DMS53 (cell line): ENCODE measurements around the gene LIME1.
"Not testable (repeated sequence)": the region's sequence is repeated elsewhere in the genome, so short reads cannot be mapped to it uniquely, and the experiment has no call there.

Source experiments
- DNase-seq: peaks from one replicate; lab custom pipeline; 2025; lab: John Stamatoyannopoulos, UW

LIME1 gene

DNA sequence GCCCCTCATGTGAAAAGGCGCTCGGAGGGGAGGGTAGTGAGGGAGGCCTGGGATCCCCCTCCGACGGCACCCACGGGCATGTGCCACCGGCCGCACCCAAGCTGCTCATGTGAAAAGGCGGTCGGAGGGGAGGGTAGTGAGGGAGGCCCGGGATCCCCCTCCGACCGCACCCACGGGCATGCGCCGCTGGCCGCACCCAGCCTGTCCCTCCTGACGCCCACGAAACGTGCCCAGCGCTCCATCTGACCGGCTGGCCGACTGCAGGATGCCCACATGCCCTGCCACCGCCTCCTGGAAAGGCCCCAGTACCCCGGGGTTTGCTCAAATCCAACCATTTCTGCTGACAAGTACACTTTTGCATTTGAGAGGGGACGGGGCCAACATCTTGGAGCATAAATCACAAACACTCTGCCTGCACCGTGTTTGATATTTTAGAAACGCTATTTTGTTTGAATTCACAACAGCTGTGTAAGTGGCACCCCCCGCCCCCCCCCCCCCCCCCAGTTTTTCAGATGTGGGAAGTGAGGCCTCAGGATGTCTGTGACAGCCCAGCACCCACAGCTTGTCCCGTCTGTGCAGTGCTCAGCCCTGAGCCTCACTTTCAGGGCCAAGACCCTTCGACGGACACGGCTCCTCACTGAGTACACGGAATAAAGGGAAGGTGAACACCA, 37.2 kb downstream of the LIME1 start:
- no peak for DNase-seq

DNA sequence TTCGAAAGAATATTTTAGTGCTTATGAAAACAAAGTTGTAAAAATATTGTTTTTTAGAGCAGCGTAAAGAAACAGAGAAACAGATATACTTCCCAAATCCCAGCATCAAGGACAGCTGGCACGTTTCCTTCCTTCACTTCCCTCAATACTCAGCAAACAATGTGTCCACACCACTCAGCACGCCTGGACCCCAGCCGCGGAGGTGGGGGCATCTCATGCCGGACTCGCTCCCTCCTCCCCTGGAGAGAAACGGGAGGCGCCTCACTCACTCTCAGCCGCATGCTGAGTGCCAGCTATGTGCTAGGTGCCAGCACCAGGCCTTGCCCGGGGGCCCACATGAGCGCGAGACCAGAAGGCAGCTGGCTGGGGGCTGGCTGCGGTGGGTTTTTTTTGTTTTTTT, 37.8 kb downstream of the LIME1 start:
- no peak for DNase-seq

DNA sequence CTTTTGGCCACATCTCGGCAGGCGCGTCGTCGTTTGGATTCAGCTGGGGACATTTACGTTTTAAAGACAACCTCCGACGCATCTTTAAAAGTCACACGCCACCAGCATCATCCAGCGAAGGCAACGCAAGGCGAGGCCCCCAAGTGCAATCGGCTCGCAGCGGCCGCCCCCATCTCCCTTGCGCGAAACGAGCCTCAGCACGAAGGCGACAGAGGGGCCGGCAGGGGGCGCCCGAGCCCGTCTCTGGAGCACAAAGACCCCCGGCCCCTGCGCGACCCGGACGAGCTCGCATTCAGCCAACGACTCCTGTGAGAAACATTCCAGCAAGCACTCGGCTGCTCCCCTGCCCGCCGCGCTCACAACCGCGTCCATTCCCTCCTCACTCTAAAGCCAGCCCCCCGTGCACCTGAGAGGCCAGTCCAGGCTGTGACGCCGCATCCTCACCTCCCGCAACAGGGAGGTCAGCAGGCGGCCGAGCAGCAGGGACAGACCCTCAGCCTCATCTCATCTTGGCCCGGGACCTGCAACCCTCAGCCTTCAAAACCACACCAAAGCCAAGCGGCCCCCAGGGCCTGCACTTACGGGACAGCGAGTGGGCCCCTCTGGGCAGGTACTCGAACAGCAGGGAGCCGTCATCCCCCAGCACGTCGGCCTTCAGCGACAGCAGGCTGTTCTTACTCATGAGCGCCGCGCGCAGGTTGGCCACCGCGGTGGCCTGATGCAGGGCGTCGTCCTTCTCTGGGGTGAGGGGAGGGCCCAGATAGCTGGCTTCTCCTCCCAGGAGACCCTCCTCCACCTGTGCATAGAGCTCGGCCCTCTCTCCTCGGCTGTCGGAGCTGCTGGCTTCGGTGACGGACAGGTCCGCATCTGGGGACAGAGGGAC, 38.9 kb downstream of the LIME1 start:
- no peak for DNase-seq

GRCh38 chr20:63776875-63777274, 40.4 kb downstream of the LIME1 start:
- DNase-seq, result not testable (repeated sequence)

GRCh38 chr20:63777614-63778013, 41.1 kb downstream of the LIME1 start:
- no peak for DNase-seq

GRCh38 chr20:63778034-63778752, 41.7 kb downstream of the LIME1 start:
- DNase-seq, result no peak

DNA sequence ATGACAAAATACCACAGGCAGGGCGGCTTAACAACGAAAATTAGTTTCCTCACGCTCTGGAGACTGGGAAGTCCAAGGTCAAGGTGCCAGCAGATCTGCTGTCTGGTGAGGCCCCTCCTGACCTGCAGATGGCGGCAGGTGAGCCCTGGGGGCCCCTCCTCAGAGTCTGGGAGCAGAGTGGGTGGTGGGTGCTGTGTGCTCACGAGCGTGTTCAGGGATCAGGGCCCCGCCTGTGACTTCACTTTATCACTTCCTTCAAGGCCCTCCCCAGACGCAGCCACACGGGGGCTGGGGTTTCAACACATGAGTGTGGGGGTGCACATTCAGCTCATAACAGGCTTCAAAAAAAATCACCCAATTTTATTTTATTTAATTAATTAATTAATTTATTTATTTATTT, 42.4 kb downstream of the LIME1 start:
- no peak for DNase-seq

DNA sequence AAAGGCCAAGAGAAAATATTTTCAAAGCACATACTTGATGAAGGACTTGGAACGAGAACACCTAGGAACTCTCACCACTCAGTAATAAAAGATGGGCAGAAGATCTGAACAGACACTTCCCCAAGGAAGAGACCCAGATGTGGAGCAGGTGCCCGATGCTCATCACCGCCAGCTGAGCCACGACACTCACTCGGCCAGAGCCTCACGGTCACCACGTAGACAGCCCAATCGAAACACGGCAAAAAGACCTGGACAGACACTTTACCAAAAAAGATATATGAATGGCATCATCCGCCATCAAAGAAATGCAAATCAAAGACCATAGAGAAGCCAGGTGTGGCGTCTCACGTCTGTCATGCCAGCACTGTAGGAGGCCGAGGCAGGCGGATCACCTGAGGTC, 44.7 kb downstream of the LIME1 start:
- no peak for DNase-seq

- DNase-seq, result no peak
These were observed 45.6 kb downstream of the LIME1 start for GRCh38 chr20:63782051-63782471.

- no peak for DNase-seq
These were observed 46.1 kb downstream of the LIME1 start for GRCh38 chr20:63782521-63782971.

GRCh38 chr20:63783970-63784369, 47.5 kb downstream of the LIME1 start:
- no peak for DNase-seq

DNA sequence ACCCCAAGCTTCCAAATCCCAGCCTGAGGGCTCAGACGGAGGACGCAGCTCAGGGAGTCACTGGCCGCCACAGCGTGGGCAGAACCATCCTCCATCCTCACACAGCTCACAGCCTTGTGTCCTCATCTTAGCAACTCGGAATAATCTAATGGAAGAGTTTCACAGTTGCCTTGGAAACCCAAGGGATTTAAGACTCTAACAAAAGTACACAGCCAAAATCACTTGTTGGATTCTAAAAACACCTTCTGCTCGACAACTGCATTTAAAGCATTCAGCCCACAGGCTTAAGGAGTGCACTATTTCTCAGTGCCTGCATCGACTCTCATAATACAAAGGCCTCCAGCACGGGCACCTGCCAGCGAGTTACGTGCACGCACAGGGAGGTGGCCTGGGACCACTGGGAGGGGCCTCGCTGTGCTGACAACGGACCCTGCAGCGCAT, 49.2 kb downstream of the LIME1 start:
- no peak for DNase-seq

- DNase-seq, result no peak
These were observed 50.8 kb downstream of the LIME1 start for GRCh38 chr20:63787302-63787701.

GRCh38 chr20:63787749-63788148, 51.3 kb downstream of the LIME1 start:
- DNase-seq, result no peak
